Esophagus muscularis mucosa (tissue), 4 donors: ENCODE data around the gene VSIG2. TPM values are rescaled to one million over a fixed set of nuclear protein-coding genes. Genes with fewer than 3 reads are reported as not detected.

Experiments used
- DNase-seq: peaks from one replicate; pipeline ENCODE4 v3.0.0-alpha.2; 2017; ENCODE audit errors: extremely low spot score
- H3K27ac ChIP-seq, 4 donors: fragments of 200-600 bp; sonication (generic); replicated peaks in 1 of 4; 1 replicate in 3 of 4; 2 replicates in 1 of 4; pipeline ENCODE4 v1.5.1; 2016 to 2019; ENCODE audit warnings: mild to moderate bottlenecking in 1 of 4
- H3K27me3 ChIP-seq, 4 donors: fragments of 200-600 bp; sonication (generic); one replicate each; pipeline versions ENCODE4 v1.5.1 to v1.6.0; 2016 to 2019
- H3K36me3 ChIP-seq, 4 donors: fragments of 200-600 bp; sonication (generic); one replicate each; pipeline ENCODE4 v1.5.1; 2016 to 2019
- H3K4me1 ChIP-seq, 4 donors: fragments of 200-600 bp; sonication (generic); one replicate each; pipeline ENCODE4 v1.5.1; 2016 to 2019
- H3K4me3 ChIP-seq, 4 donors: fragments of 200-600 bp; sonication (generic); 1 replicate in 2 of 4; 2 replicates in 2 of 4; pipeline ENCODE4 v1.5.1; 2016 to 2019; ENCODE audit warnings: mild to moderate bottlenecking in 4 of 4, moderate library complexity in 1 of 4
- H3K9me3 ChIP-seq, 4 donors: fragments of 200-600 bp; sonication (generic); 1 replicate in 3 of 4; 2 replicates in 1 of 4; pipeline ENCODE4 v1.5.1; 2016 to 2019
- CTCF ChIP-seq, 3 experiments: fragments of 200-600 bp in 2 of 3; fragments of 450-650 bp in 1 of 3; sonication (generic) in 2 of 3; IDR thresholded peaks; one replicate each; pipeline ENCODE4 v1.5.1; 2017 to 2019; ENCODE audit warnings: antibody characterized with exemption in 3 of 3, mild to moderate bottlenecking in 2 of 3, moderate library complexity in 1 of 3
- EP300 ChIP-seq: sonication (generic); formaldehyde crosslinking; IDR thresholded peaks from one replicate; pipeline ENCODE4 v1.6.1; 2017; ENCODE audit warnings: antibody characterized with exemption
- POLR2A ChIP-seq: fragments of 450-650 bp; IDR thresholded peaks from one replicate; pipeline ENCODE4 v1.6.1; 2017; ENCODE audit warnings: antibody characterized with exemption, moderate library complexity, mild to moderate bottlenecking, low read depth
- POLR2AphosphoS5 ChIP-seq, 2 donors: sonication (generic); formaldehyde crosslinking; IDR thresholded peaks; one replicate each; pipeline ENCODE4 v1.6.1; 2017; ENCODE audit warnings: antibody characterized with exemption in 2 of 2
- WGBS: methylation state at CpG from one replicate; pipeline ENCODE4 v1.1.5; 2018; 5-methylcytosine and 5-hydroxymethylcytosine counted together
- intact Hi-C: fragments of 100-400 bp; cut with DNase I; formaldehyde crosslinking; loops from one replicate; pipeline ENCODE4 v1.15.1; 2023
- total RNA-seq, 4 donors: library from RNA; depleted of rRNA; stranded (reverse); fragments of >200 nt; gene quantifications; one replicate each; pipeline versions ENCODE4 v1.1.0 to v1.2.1, GENCODE V29; 2016

Gene VSIG2
- total RNA-seq, 4 donors from 2014 or later, result 0.29 TPM; not detected in 3

- WGBS, result 3% methylated on average over 8 of the region's 8 CpGs
- Histone ChIP-seq H3K36me3 (no peaks in the 10 kb centered on the region), H3K4me1 (peaks cover 27 to 49% (median 35%) of the 10 kb centered on the region in 4 donors), H3K27me3 (no peaks in the 10 kb centered on the region), H3K27ac (peak overlapping the region; percentile 97 to 98 (median 98)), H3K9me3 (no peaks in the 10 kb centered on the region), H3K4me3 (peak overlapping the region; percentile 93 to 97 (median 94))
- intact Hi-C loops, result loop anchor here (5.0 kb wide), 1 partner anchor 37 kb away; the partner anchor contains the start of gene ESAM
- no peak for TF ChIP-seq POLR2A
- TF ChIP-seq POLR2AphosphoS5 (IDR thresholded peaks at IDR 0.05), result no peak
- TF ChIP-seq CTCF (IDR thresholded peaks at IDR 0.05), result no peak
- TF ChIP-seq EP300, result no peak
- DNase-seq, result no peak
These were observed 46.9 kb upstream of the VSIG2 start for GRCh38 chr11:124798991-124799347.

DNA sequence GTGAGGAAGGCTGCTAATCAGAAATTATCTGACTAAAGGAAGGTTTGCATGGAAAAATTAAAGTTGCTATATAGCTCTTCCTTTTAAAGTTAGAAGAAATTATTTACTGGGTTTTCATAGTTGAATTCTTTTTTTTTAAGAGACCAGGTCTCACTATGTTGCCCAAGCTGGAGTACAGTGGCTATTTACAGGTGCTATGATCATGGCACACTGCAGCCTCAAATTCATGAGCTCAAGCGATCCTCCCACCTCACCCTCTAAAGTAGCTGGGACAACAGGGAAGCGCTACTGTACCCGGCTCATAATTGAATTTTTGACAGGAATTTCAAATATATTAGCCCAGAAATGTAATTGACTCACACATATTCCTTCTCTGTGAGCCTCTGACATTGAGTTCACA, 44.3 kb upstream of the VSIG2 start:
- Histone ChIP-seq H3K36me3 (no peaks in the 10 kb centered on the region), H3K9me3 (no peaks in the 10 kb centered on the region), H3K27ac (no peak overlapping the region), H3K4me3 (no peak overlapping the region), H3K27me3 (no peaks in the 10 kb centered on the region), H3K4me1 (peaks cover 27 to 56% (median 33%) of the 10 kb centered on the region in 4 donors)
- intact Hi-C loops, result loop anchor here (5.0 kb wide), 1 partner anchor 34 kb away; the partner anchor contains the start of gene ESAM
- DNase-seq, result no peak
- WGBS, result 91% methylated on average over 3 of the region's 3 CpGs
- TF ChIP-seq POLR2A, result no peak
- TF ChIP-seq EP300, result no peak
- no peak for TF ChIP-seq POLR2AphosphoS5 (IDR thresholded peaks at IDR 0.05)
- TF ChIP-seq CTCF (IDR thresholded peaks at IDR 0.05), result no peak

DNA sequence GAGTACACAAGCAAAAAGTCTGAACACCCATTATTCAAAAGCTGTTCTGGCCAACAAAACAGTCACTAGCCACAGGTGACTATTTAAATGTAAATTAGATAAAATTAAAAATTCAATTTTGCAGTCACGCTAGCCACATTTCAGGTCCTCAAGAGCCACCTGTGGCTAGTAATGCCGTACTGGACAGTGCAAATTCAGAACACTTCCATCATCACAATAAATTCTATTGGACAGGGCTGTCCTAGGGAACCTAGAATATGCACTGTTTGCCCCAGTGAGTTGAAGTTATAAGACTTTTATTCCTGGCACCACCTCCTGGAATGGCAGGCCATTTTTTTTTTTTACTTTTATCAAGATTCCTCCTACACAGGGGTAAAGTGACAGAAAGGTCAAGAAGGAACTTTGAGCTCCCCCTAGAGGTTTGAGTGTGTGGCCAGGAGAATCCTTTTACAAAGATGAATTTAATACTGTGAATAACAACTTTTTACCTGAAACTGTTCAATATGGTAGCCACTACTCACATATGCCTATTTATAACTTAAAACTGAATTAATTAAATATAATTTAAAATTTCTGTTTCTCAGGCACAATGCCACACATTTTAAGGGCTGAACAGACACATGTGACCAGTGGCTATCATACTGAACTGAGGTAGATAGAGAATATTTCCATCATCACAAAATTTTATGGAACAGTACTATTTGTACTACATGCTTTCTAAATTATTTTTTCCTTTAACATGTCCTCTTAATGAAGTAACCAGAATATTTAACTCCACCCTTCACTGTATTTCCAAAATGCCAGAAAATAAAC, 41.6 kb upstream of the VSIG2 start:
- peaks cover 16 to 40% (median 19%) of the 10 kb centered on the region in 4 donors for H3K4me1 ChIP-seq
- no peak for DNase-seq
- no peak overlapping the region for H3K27ac ChIP-seq
- 91% methylated on average over 2 of the region's 2 CpGs for WGBS
- H3K36me3 ChIP-seq, result no peaks in the 10 kb centered on the region
- TF ChIP-seq POLR2A, result no peak
- TF ChIP-seq CTCF (IDR thresholded peaks at IDR 0.05), result peak; percentile 40 to 68 (median 45)
- no peak overlapping the region for H3K4me3 ChIP-seq
- intact Hi-C loops, result no loop called here
- H3K27me3 ChIP-seq, result no peaks in the 10 kb centered on the region
- no peaks in the 10 kb centered on the region for H3K9me3 ChIP-seq

DNA sequence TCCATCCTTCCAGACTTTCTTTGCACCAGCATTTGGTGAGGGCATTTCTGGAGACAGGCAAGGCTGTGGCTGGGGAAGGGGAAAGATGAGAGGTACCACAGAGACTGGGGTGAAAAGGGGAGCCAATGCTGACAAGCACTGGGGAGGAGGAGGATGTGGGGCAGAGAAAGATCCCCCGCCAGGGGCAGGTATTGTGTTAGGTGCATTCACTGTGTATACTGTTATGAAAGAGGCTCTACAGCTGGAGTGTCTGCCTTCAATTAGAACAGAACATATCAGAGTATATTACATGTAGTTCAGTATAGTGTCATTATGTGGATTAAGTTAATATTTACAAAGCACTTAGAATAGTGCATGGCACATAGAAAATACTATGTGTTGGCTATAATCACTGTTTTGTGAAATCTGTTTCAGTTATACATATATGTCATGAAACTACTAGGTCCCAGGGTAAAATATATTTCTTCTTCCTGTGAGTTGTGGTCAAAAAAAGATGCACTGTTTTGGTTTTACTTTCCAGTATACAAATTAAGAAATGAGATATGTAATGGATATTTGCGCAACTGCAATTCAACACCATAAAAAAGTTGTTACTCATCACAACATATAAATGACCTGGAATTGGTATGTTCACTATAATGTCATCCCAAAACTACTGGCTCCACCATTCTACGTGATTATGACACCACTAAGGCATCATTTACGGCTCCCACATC, 39.7 kb upstream of the VSIG2 start:
- no peaks in the 10 kb centered on the region for H3K27me3 ChIP-seq
- intact Hi-C loops, result no loop called here
- no peaks in the 10 kb centered on the region for H3K9me3 ChIP-seq
- no peak overlapping the region for H3K4me3 ChIP-seq
- no peak overlapping the region for H3K27ac ChIP-seq
- peaks cover 0 to 32% (median 4%) of the 10 kb centered on the region in 4 donors for H3K4me1 ChIP-seq
- TF ChIP-seq CTCF (IDR thresholded peaks at IDR 0.05) (no peak), EP300 (no peak), POLR2A (no peak), POLR2AphosphoS5 (IDR thresholded peaks at IDR 0.05) (no peak)
- 95% methylated on average over 4 of the region's 4 CpGs for WGBS
- H3K36me3 ChIP-seq, result no peaks in the 10 kb centered on the region
- no peak for DNase-seq
